Neural cell (in vitro differentiated cells): ENCODE data around the gene ANKRD44. TPM values are rescaled to one million over a fixed set of nuclear protein-coding genes. Genes with fewer than 3 reads are reported as not detected.

ENCODE experiments used
- H2AFZ ChIP-seq: fragments of 200-600, 300-800 bp; sonication (generic), shearing (Covaris generic); 2 replicates; pipeline ENCODE4 v1.6.0; 2014; ENCODE audit warnings: low read depth, mild to moderate bottlenecking, antibody characterized with exemption, low read length, moderate library complexity
- H3F3A ChIP-seq: fragments of 200-600 bp; shearing (Covaris generic); 2 replicates; pipeline ENCODE4 v1.6.1; 2016; ENCODE audit warnings: mild to moderate bottlenecking, moderate library complexity, mixed read lengths, antibody characterized with exemption, low read length; ENCODE audit not compliant: insufficient read depth, poor library complexity, severe bottlenecking
- H3K27ac ChIP-seq: fragments of 200-600, 300-800 bp; sonication (generic), shearing (Covaris generic); 2 replicates; pipeline ENCODE4 v1.5.1; 2014; ENCODE audit warnings: mild to moderate bottlenecking, low read length, moderate library complexity
- H3K27me3 ChIP-seq: fragments of 300-800, 200-600 bp; sonication (generic), shearing (Covaris generic); 2 replicates; pipeline ENCODE4 v1.6.0; 2014; ENCODE audit warnings: mild to moderate bottlenecking, low read depth, low read length, moderate library complexity; ENCODE audit not compliant: insufficient read depth
- H3K36me3 ChIP-seq: fragments of 300-800, 200-600 bp; sonication (generic), shearing (Covaris generic); 2 replicates; pipeline ENCODE4 v1.5.1; 2014; ENCODE audit warnings: mild to moderate bottlenecking, antibody characterized with exemption, low read length, moderate library complexity; ENCODE audit not compliant: insufficient read depth
- H3K4me2 ChIP-seq: fragments of 300-800, 200-600 bp; sonication (generic), shearing (Covaris generic); 2 replicates; pipeline ENCODE4 v1.6.0; 2014; ENCODE audit warnings: mild to moderate bottlenecking, low read length
- H3K4me3 ChIP-seq: fragments of 300-800, 200-600 bp; sonication (generic), shearing (Covaris generic); 2 replicates; pipeline ENCODE4 v1.5.1; 2014; ENCODE audit warnings: mild to moderate bottlenecking, low read length, moderate library complexity
- H3K79me2 ChIP-seq: fragments of 200-600 bp; shearing (Covaris generic); replicated peaks from 2 replicates; pipeline ENCODE4 v1.6.0; 2014; ENCODE audit warnings: mild to moderate bottlenecking, low read length, moderate library complexity; ENCODE audit not compliant: insufficient read depth
- H3K9ac ChIP-seq: fragments of 300-800, 200-600 bp; sonication (generic), shearing (Covaris generic); 2 replicates; pipeline ENCODE4 v1.6.1; 2016; ENCODE audit warnings: mild to moderate bottlenecking, low read length, mixed read lengths
- H3K9me2 ChIP-seq: fragments of 200-600 bp; shearing (Covaris generic); 2 replicates; pipeline ENCODE4 v1.6.1; 2016; ENCODE audit warnings: mild to moderate bottlenecking, low read length, mixed read lengths; ENCODE audit not compliant: insufficient read depth
- H3K9me3 ChIP-seq: fragments of 200-600, 300-800 bp; sonication (generic), shearing (Covaris generic); 2 replicates; pipeline ENCODE4 v1.6.1; 2016; ENCODE audit warnings: mild to moderate bottlenecking, mixed run types, low read length, moderate library complexity, mixed read lengths
- H4K20me1 ChIP-seq: fragments of 200-600 bp; shearing (Covaris generic); 2 replicates; pipeline ENCODE4 v1.6.1; 2016; ENCODE audit warnings: mild to moderate bottlenecking, mixed run types; ENCODE audit not compliant: insufficient read depth
- CTCF ChIP-seq: fragments of 450-650 bp; IDR thresholded peaks from 2 replicates; pipeline ENCODE4 v1.5.1; 2014; ENCODE audit warnings: antibody characterized with exemption, mild to moderate bottlenecking, moderate library complexity; ENCODE audit not compliant: poor library complexity, severe bottlenecking
- EP300 ChIP-seq: fragments of 450-650 bp; conservative IDR thresholded peaks from 2 replicates; pipeline ENCODE4 v1.6.1; 2014; ENCODE audit warnings: antibody characterized with exemption, mild to moderate bottlenecking, moderate library complexity; ENCODE audit not compliant: poor library complexity, severe bottlenecking
- EZH2 ChIP-seq: fragments of 200-600, 300-800 bp; shearing (Covaris generic), sonication (generic); IDR thresholded peaks from 2 replicates; pipeline ENCODE4 v1.6.1; 2014; ENCODE audit warnings: antibody characterized with exemption, low read length, borderline replicate concordance, mild to moderate bottlenecking; ENCODE audit not compliant: insufficient read depth, poor library complexity, severe bottlenecking
- MXI1 ChIP-seq: fragments of 450-650 bp; conservative IDR thresholded peaks from 2 replicates; pipeline ENCODE4 v1.6.1; 2014; ENCODE audit warnings: antibody characterized with exemption, mild to moderate bottlenecking; ENCODE audit not compliant: poor library complexity, severe bottlenecking
- POLR2AphosphoS5 ChIP-seq: IDR thresholded peaks from 2 replicates; pipeline ENCODE4 v1.6.1; 2012
- RAD21 ChIP-seq: fragments of 450-650 bp; conservative IDR thresholded peaks from 2 replicates; pipeline ENCODE4 v1.6.1; 2014; ENCODE audit warnings: antibody characterized with exemption, mild to moderate bottlenecking, moderate library complexity
- REST ChIP-seq: IDR thresholded peaks from 2 replicates; pipeline ENCODE4 v1.6.1; 2012; ENCODE audit warnings: borderline replicate concordance
- SMC3 ChIP-seq: fragments of 450-650 bp; conservative IDR thresholded peaks from 2 replicates; pipeline ENCODE4 v1.6.1; 2014; ENCODE audit warnings: antibody characterized with exemption, mild to moderate bottlenecking, moderate library complexity; ENCODE audit not compliant: poor library complexity
- TAF1 ChIP-seq: IDR thresholded peaks from 2 replicates; pipeline ENCODE4 v1.6.1; 2012; ENCODE audit warnings: low read depth
- polyA plus RNA-seq: library from polyadenylated mRNA; depleted of rRNA; stranded (reverse); fragments of >200 nt; gene quantifications from 2 replicates; pipeline ENCODE4 v1.2.3, GENCODE V29; 2014

Gene ANKRD44
- polyA plus RNA-seq, 1 donor from 2014 or later: 94.3 TPM

- Histone ChIP-seq H3K4me2 (no peak overlapping the region), H2AFZ (no peak overlapping the region), H3K9me2 (no peaks in the 10 kb centered on the region), H3K27ac (no peak overlapping the region), H4K20me1 (no peaks in the 10 kb centered on the region), H3K4me3 (no peak overlapping the region), H3K36me3 (no peaks in the 10 kb centered on the region), H3K9me3 (no peaks in the 10 kb centered on the region), H3K79me2 (no peaks in the 10 kb centered on the region), H3K27me3 (no peaks in the 10 kb centered on the region), H3K9ac (no peak overlapping the region), H3F3A (no peaks in the 10 kb centered on the region)
- TF ChIP-seq SMC3: no peak
- TF ChIP-seq MXI1: no peak
- no peak for TF ChIP-seq EZH2
- no peak for TF ChIP-seq POLR2AphosphoS5
- TF ChIP-seq EP300: no peak
- TF ChIP-seq CTCF: no peak
- no peak for TF ChIP-seq REST
- no peak for TF ChIP-seq RAD21
- no peak for TF ChIP-seq TAF1
Observed at GRCh38 chr2:197158591-197159550, 151.7 kb downstream of the ANKRD44 start.

GRCh38 chr2:197157879-197158537 is 152.6 kb downstream of the ANKRD44 start:
- H3K4me3 ChIP-seq: no peak overlapping the region
- no peaks in the 10 kb centered on the region for H3F3A ChIP-seq
- no peaks in the 10 kb centered on the region for H3K27me3 ChIP-seq
- no peaks in the 10 kb centered on the region for H3K79me2 ChIP-seq
- no peak overlapping the region for H3K9ac ChIP-seq
- no peaks in the 10 kb centered on the region for H3K36me3 ChIP-seq
- no peak for TF ChIP-seq TAF1
- no peak for TF ChIP-seq REST
- TF ChIP-seq CTCF: no peak
- no peak for TF ChIP-seq SMC3
- TF ChIP-seq RAD21: no peak
- no peak for TF ChIP-seq EP300
- no peak for TF ChIP-seq EZH2
- TF ChIP-seq POLR2AphosphoS5: no peak
- TF ChIP-seq MXI1: no peak
- H3K9me3 ChIP-seq: no peaks in the 10 kb centered on the region
- no peaks in the 10 kb centered on the region for H4K20me1 ChIP-seq
- no peaks in the 10 kb centered on the region for H3K9me2 ChIP-seq
- no peak overlapping the region for H3K27ac ChIP-seq
- no peak overlapping the region for H3K4me2 ChIP-seq
- H2AFZ ChIP-seq: no peak overlapping the region
